HG03159 (cell line): Measurements from ENCODE around the gene SHFL.

Experiments
- ATAC-seq: cut with Tn5 transposase; IDR thresholded peaks from one replicate; pipeline ENCODE4 v1.9.1; 2021; ENCODE audit warnings: mild to moderate bottlenecking, moderate library complexity; ENCODE audit not compliant: unreplicated experiment

SHFL gene

DNA sequence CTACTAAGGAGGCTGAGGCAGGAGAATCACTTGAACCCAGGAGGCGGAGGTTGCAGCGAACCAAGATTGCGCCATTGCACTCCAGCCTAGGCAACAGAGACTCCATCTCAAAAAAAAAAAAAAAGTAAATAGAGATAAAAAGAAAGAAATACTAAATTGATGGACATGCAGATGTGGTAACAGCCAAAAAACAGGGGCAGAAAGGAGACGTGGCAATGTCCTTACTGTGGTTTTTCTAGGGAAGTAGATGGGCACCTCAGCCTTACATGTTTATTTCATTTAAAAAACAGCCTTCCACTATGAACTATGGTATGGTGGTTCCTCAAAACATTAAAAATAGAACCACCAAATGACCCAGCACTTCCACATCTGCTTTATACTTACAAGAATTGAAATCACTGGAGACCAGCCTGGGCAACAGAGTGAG, 40.1 kb downstream of the SHFL start:
- no peak for ATAC-seq

DNA sequence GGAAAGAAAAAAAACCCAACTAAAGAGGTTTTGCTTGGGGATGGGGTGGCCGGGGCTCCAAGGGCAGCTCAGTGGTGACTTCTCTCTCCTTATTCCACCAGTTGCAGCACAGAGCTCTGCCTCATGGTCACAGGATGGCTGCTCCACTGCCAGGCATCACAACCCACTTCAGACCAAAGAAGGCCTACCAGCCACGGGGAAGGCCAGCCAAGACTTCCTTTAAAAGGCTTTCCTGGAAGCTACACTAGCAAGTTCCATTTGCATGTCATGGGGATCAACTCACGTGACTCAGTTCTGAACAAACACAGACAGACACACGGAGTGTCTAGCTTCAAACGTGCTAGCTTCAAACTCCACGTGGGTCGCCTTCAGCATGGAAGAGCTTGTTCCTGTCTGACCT, 46.8 kb downstream of the SHFL start:
- ATAC-seq: no peak

DNA sequence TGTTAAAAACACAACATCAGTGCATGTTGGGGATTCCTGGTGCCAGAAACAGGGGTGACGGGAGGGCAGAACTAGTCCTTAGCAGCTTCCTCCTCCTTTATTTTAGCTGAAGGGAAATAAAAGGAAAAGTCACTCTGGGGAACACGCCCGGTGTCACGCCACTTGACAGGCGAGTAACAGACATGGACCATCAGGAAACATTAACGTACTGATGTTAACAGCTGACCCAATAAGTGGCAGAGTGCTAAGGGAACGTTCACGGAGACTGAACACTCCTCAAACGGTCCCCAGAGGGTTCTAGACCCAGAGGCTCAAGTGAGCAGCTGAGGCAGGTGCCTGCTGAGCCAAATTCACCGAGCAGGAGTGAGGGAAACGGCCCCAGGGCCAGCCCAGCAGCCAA, 47.5 kb downstream of the SHFL start:
- ATAC-seq: no peak

DNA sequence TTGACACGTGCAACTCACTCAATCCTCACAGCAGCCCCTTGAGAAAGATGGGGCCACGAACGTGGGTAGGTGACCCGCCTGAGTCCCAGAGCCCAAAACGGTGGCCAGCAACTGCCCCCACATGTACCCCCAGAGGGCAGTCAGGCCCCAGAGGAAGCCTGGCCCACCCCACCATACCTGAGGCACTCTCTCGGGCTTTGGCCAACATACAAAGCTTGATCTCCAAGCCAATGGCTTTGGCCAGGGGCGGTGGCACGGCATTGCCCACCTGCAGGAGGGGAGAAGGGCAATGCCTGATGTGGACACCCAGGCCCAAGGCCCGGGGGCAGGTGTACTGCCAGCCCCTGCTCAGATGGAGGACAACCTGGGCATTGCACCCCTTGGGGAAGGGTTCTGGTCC, 47.9 kb downstream of the SHFL start:
- ATAC-seq: no peak

DNA sequence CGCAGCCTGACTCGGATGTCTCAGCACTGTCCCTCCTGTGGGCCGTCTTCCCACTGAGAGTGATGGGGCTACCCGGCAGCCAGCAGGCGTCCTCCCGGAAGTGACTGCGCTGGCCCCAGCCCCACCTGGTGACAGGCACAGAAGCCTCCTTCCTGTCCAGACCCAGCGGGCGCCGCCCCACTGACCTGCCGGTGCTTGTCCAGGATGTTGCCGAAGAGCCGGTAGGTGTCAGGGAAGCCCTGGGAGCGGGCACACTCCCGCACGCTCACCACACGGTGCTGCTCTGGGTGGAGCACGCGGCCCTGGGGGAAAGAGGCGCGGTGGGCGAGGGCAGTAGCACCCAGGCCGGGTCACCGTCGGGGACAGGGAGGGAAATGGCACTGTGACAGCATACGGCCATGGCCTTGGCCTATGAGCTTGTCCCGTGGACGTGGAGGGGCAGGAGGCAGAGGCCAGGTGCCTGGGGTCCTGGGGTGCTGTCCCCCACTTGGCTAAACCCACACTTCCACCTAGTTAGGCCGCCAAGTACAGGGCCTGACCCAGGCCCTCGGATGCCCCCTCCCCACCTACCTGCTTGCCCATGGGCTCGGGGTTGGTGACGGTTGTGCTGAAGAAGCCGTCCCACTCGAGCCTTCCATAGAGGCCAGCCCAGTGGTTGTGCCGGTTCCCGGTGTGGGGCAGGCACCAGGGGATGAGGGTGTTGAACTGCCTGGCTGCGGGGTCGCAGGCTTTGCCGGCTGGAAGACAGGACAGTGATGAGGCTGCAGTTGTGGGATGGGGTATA, 49.6 kb downstream of the SHFL start:
- ATAC-seq: no peak

DNA sequence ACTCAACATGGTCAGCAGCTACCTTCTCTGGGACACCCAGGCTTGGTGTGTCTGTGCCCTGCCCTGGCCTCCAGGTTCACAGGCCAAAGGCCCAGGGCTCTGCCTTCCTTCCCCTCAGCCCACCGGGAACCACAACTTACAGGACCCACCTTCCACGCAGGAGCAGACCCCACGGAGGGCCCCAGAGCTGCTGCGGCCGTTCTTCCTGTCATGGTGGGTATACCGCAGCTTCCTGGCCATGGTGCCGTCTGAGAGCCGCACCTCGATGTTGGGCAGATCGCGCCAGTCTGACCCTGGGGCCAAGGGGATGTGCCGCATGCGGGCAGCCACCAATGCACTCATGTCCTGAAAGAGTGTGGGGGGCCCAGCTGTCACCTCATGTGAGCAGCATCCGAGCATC, 50.8 kb downstream of the SHFL start:
- ATAC-seq: no peak

DNA sequence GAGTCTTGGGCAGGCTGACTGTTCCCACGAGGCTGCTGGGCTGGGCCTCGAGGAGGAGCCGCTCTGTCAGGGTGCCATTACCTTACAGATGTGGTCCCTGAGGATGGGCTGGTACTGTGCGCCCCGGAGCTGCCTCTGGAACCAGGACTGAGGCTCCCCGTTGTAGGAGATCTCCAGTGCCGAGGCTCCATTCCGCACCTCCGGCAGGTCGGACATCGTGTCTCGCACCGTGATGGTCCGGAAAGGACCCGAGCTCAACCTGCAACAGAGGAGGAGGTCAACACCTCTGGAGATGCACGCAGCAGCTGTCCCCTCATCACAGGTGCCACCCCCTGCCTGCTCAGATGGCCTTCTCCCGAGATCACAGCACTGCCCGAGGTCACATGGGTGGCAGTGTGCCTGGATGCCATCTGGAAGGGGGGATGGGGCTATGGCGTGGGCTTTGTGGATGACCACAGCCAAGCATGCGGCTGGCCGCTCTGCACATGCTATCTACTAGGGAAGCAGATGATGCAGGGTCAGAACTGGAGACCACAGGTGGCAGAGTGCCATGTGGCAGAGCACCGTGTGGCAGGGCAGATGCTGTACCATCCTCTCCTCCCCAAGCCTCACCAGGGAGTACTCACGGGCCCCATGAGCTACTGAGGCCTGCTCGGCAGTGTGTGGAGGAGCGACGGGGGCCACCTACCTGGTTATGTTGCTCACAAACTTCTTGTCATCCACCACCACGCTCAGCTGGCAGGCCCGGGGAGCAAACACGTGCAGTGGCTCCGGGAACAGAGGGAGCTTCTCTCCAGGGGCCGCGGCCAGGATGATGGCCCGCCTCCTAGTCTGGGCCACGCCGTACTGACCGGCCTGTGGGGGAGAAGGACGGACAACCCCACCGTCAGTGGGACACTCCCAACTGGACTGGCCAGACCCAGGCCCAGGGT, 51.9 kb downstream of the SHFL start:
- ATAC-seq: no peak

DNA sequence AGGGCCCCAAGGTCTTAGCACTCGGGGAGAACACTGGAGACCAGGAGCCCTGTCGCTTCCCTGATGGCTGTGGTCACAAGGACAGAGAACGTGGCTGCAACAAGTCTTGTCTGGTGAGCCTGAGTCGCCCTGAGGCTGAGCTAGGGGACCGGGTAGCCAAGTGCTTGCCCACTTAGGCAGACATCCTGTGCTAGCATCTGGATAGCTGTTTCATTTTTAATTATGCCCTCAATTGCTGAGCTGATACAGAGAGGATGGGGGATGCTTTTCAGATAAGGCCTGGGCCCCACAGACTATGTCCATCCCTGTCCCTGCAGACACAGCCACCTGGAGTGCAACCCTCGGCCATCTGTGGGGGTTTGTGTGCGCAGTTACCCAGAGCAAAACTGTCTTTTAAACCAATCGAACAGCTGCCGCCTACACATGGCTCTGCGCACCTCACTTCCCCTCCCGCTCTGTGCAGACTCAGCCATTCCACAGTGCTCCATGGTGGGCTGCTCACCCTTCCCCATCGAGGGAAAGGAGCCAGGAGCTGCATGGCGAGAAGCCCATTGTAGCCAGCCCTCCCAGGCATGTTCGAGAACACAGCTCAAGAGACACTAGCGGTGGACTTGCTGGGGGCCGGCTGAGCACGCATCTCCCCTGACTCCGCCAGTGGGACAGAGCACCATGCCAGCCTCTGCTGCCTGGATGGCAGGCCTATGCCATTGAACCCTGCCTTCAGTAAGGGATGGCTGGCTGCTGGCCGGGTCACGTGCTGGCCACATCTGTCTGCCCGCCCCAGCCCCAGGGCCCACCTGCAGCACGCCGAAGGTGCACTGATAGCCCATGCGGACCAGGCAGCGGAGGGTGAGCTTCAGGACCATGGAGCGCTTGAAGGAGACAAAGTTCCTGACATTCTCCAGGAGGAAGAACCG, 53.0 kb downstream of the SHFL start:
- ATAC-seq: no peak

DNA sequence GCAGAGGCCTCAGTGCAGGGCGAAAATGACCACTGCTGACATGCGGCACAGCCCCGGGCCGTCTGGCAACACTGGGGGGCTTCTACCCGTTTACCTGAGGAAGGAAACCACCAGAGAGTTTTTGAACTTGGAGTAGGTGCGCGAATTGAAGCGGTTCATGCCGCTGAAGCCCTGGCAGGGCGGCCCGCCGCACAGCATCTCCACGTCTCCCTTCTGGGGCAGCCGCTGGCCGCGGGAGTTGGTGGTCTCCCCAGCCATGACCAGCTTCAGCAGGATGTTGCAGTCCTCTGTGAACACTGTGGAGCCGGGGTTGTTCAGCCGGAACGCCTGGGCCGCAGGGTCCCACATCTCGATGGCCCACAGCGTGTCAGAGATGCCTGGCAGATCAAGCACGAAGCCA, 53.8 kb downstream of the SHFL start:
- ATAC-seq: no peak

DNA sequence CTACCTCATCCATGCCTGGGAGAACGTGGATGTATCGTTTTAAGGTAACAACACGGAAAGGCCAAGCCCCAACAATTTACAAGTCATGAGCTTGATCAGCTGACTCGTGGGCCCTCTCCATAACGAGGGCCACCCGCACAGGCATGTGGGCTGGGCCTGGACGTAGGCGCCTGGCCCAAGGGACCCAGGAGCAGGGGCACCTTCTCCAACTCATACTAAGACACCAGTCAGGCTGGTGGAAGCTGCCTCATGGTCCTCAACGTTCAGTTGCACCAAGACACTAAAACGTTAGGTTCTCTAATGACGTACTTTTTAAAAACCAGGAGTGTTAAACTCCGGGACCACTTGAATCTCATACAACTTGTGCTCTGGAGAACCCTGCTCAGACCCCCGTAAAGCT, 55.4 kb downstream of the SHFL start:
- no peak for ATAC-seq

DNA sequence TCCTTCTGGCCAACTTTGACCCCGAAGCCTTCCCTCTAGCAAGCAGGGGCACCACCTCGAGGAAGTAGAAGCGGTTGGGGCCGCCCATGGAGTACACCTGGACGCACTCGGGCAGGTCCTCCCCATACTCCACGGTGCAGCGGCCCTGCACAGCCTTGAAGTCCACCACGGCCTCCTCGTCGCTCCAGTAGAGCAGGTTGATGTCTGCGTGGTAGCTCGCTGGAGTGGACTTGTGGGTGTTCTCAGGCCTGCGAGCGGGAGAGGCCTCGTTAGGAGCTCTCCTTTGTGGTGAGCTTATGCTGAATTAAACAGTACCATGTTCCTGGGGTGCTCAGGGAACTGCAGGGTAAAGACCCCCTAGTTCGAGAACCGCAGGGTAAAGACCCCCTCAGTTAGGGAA, 55.9 kb downstream of the SHFL start:
- no peak for ATAC-seq
